ENCODE data around the gene ABCC12. TPM values are rescaled to one million over a fixed set of nuclear protein-coding genes. Genes with fewer than 3 reads are reported as not detected.

The ABCC12 gene
- total and polyA plus RNA-seq, 10 of the 15 experiments (the other 5 are each of a cell fraction or from before 2014, with no cell fraction given) = 0.02 to 0.03 (median 0.03) TPM; not detected in 6

GRCh38 chr16:48136547-48137360, 19.0 kb downstream of the ABCC12 start:
- H3K36me3 ChIP-seq (ENCODE audit: control insufficient read depth in 2 of 2, insufficient read depth in 2 of 2, low read length in 1 of 2) = no peaks in the 10 kb centered on the region
- no peaks in the 10 kb centered on the region for H3K79me2 ChIP-seq (ENCODE audit: control insufficient read depth, insufficient read depth, low read length)
- no peak overlapping the region for H3K27ac ChIP-seq (ENCODE audit: control insufficient read depth, insufficient read depth)
- no peak overlapping the region for H3K9ac ChIP-seq (ENCODE audit: control insufficient read depth, insufficient read depth, low read length)
- H4K20me1 ChIP-seq (ENCODE audit: control insufficient read depth, insufficient read depth) = no peaks in the 10 kb centered on the region
- BruUV-seq (replicated peaks) = no TSS peak
- DNase-seq (ENCODE audit: low read depth, low spot score) = no peak
- intact Hi-C loops (cut with micrococcal nuclease; ENCODE audit: unreplicated experiment) = no loop called here
- ChIA-PET CTCF (interaction anchor here (1.0 to 1.1 kb wide), 3 partner anchors 9 to 24 kb away, joined by 3 to 5 read pairs (median 3); no protein-coding TSS in a partner anchor), POLR2A (no interaction called here), SMC1A (ENCODE audit: uncharacterized antibody, unreplicated experiment) (interaction anchor here (1.5 kb wide), 1 partner anchor 25 kb away, joined by 3 read pairs; no protein-coding TSS in a partner anchor), RAD21 (ENCODE audit: unreplicated experiment) (interaction anchor here (1.7 kb wide), 1 partner anchor 20 kb away, joined by 3 read pairs; no protein-coding TSS in a partner anchor)
- WGBS (ENCODE audit: insufficient coverage, insufficient replicate concordance, low lambda C conversion rate, missing lambda C conversion rate) = 39% methylated on average over 9 of the region's 9 CpGs
- no peaks in the 10 kb centered on the region for H3K9me3 ChIP-seq (replicated peaks; ENCODE audit: control insufficient read depth, insufficient read depth, low read length)
- no peaks in the 10 kb centered on the region for H3K4me1 ChIP-seq (ENCODE audit: control insufficient read depth, insufficient read depth, low read length)
- no peak for TF ChIP-seq ATF7 (IDR thresholded peaks at IDR 0.05; ENCODE audit: low read depth)
- no peaks in the 10 kb centered on the region for H3K27me3 ChIP-seq (replicated peaks in 1 of 2; ENCODE audit: control insufficient read depth in 2 of 2, insufficient read depth in 2 of 2, low read length in 1 of 2)
- no peak for ATAC-seq
- H3K4me3 ChIP-seq = no peak overlapping the region
- H2AFZ ChIP-seq (ENCODE audit: control insufficient read depth, low read depth, low read length) = no peak overlapping the region
- in situ Hi-C loops (cut with MboI) = no loop called here
- no peak for FAIRE-seq
- H3K4me2 ChIP-seq (ENCODE audit: control insufficient read depth, insufficient read depth) = no peak overlapping the region

GRCh38 chr16:48133455-48134211, 22.2 kb downstream of the ABCC12 start:
- Histone ChIP-seq H3K4me1 (ENCODE audit: control insufficient read depth, insufficient read depth, low read length) (no peaks in the 10 kb centered on the region), H2AFZ (ENCODE audit: control insufficient read depth, low read depth, low read length) (no peak overlapping the region), H3K27me3 (replicated peaks in 1 of 2; ENCODE audit: control insufficient read depth in 2 of 2, insufficient read depth in 2 of 2, low read length in 1 of 2) (no peaks in the 10 kb centered on the region), H3K9me3 (replicated peaks; ENCODE audit: control insufficient read depth, insufficient read depth, low read length) (no peaks in the 10 kb centered on the region), H4K20me1 (ENCODE audit: control insufficient read depth, insufficient read depth) (no peaks in the 10 kb centered on the region), H3K27ac (ENCODE audit: control insufficient read depth, insufficient read depth) (no peak overlapping the region), H3K36me3 (ENCODE audit: control insufficient read depth in 2 of 2, insufficient read depth in 2 of 2, low read length in 1 of 2) (no peaks in the 10 kb centered on the region), H3K79me2 (ENCODE audit: control insufficient read depth, insufficient read depth, low read length) (no peaks in the 10 kb centered on the region), H3K4me3 (no peak overlapping the region), H3K4me2 (ENCODE audit: control insufficient read depth, insufficient read depth) (no peak overlapping the region), H3K9ac (ENCODE audit: control insufficient read depth, insufficient read depth, low read length) (no peak overlapping the region)
- ChIA-PET RAD21 (ENCODE audit: unreplicated experiment) (no interaction called here), SMC1A (ENCODE audit: uncharacterized antibody, unreplicated experiment) (no interaction called here), CTCF (interaction anchor here (0.8 to 1.0 kb wide), 2 partner anchors 14 to 41 kb away, joined by 3 to 4 read pairs; no protein-coding TSS in a partner anchor), POLR2A (no interaction called here)
- intact Hi-C loops (cut with micrococcal nuclease; ENCODE audit: unreplicated experiment) (no loop called here), in situ Hi-C loops (cut with MboI) (no loop called here)
- 46% methylated on average over 18 of the region's 18 CpGs for WGBS (ENCODE audit: insufficient coverage, insufficient replicate concordance, low lambda C conversion rate, missing lambda C conversion rate)
- no peak for ATAC-seq
- no peak for FAIRE-seq
- no peak for DNase-seq (ENCODE audit: low read depth, low spot score)
- BruUV-seq (replicated peaks) = no TSS peak
- TF ChIP-seq CTCF (IDR thresholded peaks at IDR 0.05 in 2 of 3, conservative IDR thresholded peaks at IDR 0.05 in 1 of 3; ENCODE audit: control insufficient read depth in 2 of 3, extremely low read depth in 1 of 3, insufficient read depth in 1 of 3, low read depth in 3 of 3, low read length in 3 of 3) = no peak
- TF ChIP-seq E2F4 (IDR thresholded peaks at IDR 0.05; ENCODE audit: low read depth, low read length) = no peak
- no peak for TF ChIP-seq TCF7 (IDR thresholded peaks at IDR 0.05; ENCODE audit: borderline replicate concordance)
- TF ChIP-seq USF2 (IDR thresholded peaks at IDR 0.05; ENCODE audit: borderline replicate concordance, low read depth, low read length) = no peak
- TF ChIP-seq PAX5 (IDR thresholded peaks at IDR 0.05; ENCODE audit: borderline replicate concordance, low read depth, low read length) = no peak
- no peak for TF ChIP-seq NBN (IDR thresholded peaks at IDR 0.05)
- TF ChIP-seq SIN3A (IDR thresholded peaks at IDR 0.05; ENCODE audit: low read depth, low read length) = no peak
- TF ChIP-seq ZNF274 (IDR thresholded peaks at IDR 0.05; ENCODE audit: insufficient read depth, insufficient read length) = no peak
- TF ChIP-seq FOXM1 (IDR thresholded peaks at IDR 0.05; ENCODE audit: low read depth, low read length) = no peak
- TF ChIP-seq STAT3 (IDR thresholded peaks at IDR 0.05; ENCODE audit: low read depth, low read length) = no peak
- TF ChIP-seq MEF2A (IDR thresholded peaks at IDR 0.05; ENCODE audit: insufficient read depth, low read depth, low read length) = no peak

All from GM12878 (cell line).